Lung (tissue), 12 donors: ENCODE data around the gene CNKSR1. TPM values are rescaled to one million over a fixed set of nuclear protein-coding genes. Genes with fewer than 3 reads are reported as not detected.

Source experiments
- ATAC-seq: fragments of 200-7000 bp; cut with Tn5 transposase; one replicate; pipeline ENCODE4 v1.9.1; 2020; ENCODE audit warnings: moderate number of reproducible peaks; ENCODE audit not compliant: insufficient read depth, low FRiP score
- DNase-seq, 3 donors: peaks; one replicate each; pipeline ENCODE4 v3.0.0-alpha.2; 2013 to 2017
- H3K27ac ChIP-seq, 2 donors: one replicate each; pipeline ENCODE4 v1.5.1; 2013; ENCODE audit warnings: mild to moderate bottlenecking in 2 of 2, moderate library complexity in 2 of 2, control low read depth in 1 of 2, inconsistent platforms in 1 of 2, low read depth in 1 of 2, low read length in 1 of 2
- H3K27me3 ChIP-seq, 3 donors: one replicate each; pipeline ENCODE4 v1.5.1; 2013; ENCODE audit warnings: low read length in 2 of 3; ENCODE audit not compliant: control insufficient read depth in 3 of 3, insufficient read depth in 3 of 3
- H3K36me3 ChIP-seq, 4 donors: one replicate each; pipeline ENCODE4 v1.5.1; 2013; ENCODE audit warnings: low read length in 4 of 4, mild to moderate bottlenecking in 1 of 4, moderate library complexity in 1 of 4; ENCODE audit not compliant: control insufficient read depth in 4 of 4, insufficient read depth in 4 of 4
- H3K4me1 ChIP-seq, 5 donors: one replicate each; pipeline ENCODE4 v1.5.1; 2013; ENCODE audit warnings: low read length in 5 of 5, mild to moderate bottlenecking in 2 of 5, moderate library complexity in 1 of 5; ENCODE audit not compliant: control insufficient read depth in 5 of 5, insufficient read depth in 5 of 5
- H3K4me3 ChIP-seq: one replicate; pipeline ENCODE4 v1.5.1; 2013; ENCODE audit warnings: mild to moderate bottlenecking, control low read depth, moderate library complexity
- H3K9ac ChIP-seq, 2 donors: one replicate each; pipeline ENCODE4 v1.5.1; 2013; ENCODE audit warnings: low read length in 2 of 2, control low read depth in 1 of 2; ENCODE audit not compliant: insufficient read depth in 1 of 2
- H3K9me3 ChIP-seq, 4 donors: one replicate each; pipeline ENCODE4 v1.5.1; 2013; ENCODE audit warnings: low read length in 3 of 4, mild to moderate bottlenecking in 1 of 4, moderate library complexity in 1 of 4; ENCODE audit not compliant: control insufficient read depth in 4 of 4, insufficient read depth in 3 of 4
- CTCF ChIP-seq: IDR thresholded peaks from 2 replicates; pipeline ENCODE4 v1.5.1; 2012; ENCODE audit warnings: mild to moderate bottlenecking; ENCODE audit errors: control extremely low read depth, extremely low read depth
- WGBS, 2 donors: extraction: QIAGEN DNeasy Blood & Tissue Kit; methylation state at CpG; one replicate each; pipeline ENCODE4 v1.1.7; 2013; 5-methylcytosine and 5-hydroxymethylcytosine counted together
- polyA plus RNA-seq, 2 donors: library from polyadenylated mRNA; stranded (reverse); fragments of 200-250 nt; gene quantifications; one replicate each; pipeline ENCODE4 v1.2.1, GENCODE V29; 2013
- total RNA-seq, 2 donors: library from RNA; depleted of rRNA in 1 of 2; stranded (reverse); fragments of >200 nt in 1 of 2; gene quantifications; one replicate each; pipeline ENCODE4 v1.2.1, GENCODE V29; 2014 to 2021
- donor health status: control.
- donor health status: control.
- donor health status: Bipolar disorder and iron deficiency.
- donor health status: healthy.
- donor health status: DM: yes; HTN: yes; CAD: no.

The CNKSR1 gene
- total and polyA plus RNA-seq, 4 donors, result 10.8 to 34.7 (median 28.3) TPM

- Histone ChIP-seq H3K27me3 (no peaks in the 10 kb centered on the region), H3K4me3 (peak within 1 kb of the TSS; percentile 2), H3K9me3 (no peaks in the 10 kb centered on the region), H3K36me3 (no peaks in the 10 kb centered on the region), H3K27ac (peak within 1 kb of the TSS; percentile 57 to 86), H3K9ac (no peak within 1 kb of the TSS), H3K4me1 (peaks cover 0 to 48% (median 6%) of the 10 kb centered on the region in 5 donors)
- 54 to 56% methylated on average over 6 of the region's 6 CpGs for WGBS, 2 donors
- no peak for ATAC-seq
- DNase-seq, result peak in 2 of 3 donors; percentile 31 to 37
- no peak for TF ChIP-seq CTCF
Measured at GRCh38 chr1:26158908-26159742, 18.2 kb upstream of the CNKSR1 start, which contains the start of gene FAM110D. TSS of gene FAM110D (plus strand) at chr1:26159079. CDS start at chr1:26161292, 2,213 bp downstream.

DNA sequence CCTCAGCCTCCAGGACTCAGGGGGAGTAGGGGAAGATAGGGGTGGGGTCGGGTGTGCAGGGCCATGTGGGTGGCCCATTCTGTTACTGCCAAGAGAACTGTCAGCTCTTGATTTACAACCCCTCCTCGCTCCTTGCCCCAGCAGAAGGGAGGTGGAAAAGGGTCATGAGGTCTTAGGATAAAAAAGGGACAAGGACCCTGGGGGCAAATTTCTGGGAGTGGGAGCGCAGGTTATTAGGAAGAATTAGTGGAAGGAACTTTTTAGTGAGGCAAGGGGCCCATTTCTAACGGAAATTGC, 17.6 kb upstream of the CNKSR1 start:
- peak in 1 of 3 donors; percentile 10 for DNase-seq
- peak overlapping the region; percentile 57 to 86 for H3K27ac ChIP-seq
- H3K27me3 ChIP-seq, result no peaks in the 10 kb centered on the region
- no peaks in the 10 kb centered on the region for H3K36me3 ChIP-seq
- H3K9me3 ChIP-seq, result no peaks in the 10 kb centered on the region
- H3K4me3 ChIP-seq, result peak overlapping the region; percentile 2
- no peak overlapping the region for H3K9ac ChIP-seq
- no peak for TF ChIP-seq CTCF
- H3K4me1 ChIP-seq, result peaks cover 0 to 45% (median 5%) of the 10 kb centered on the region in 5 donors
- ATAC-seq, result no peak
- 70 to 76% methylated on average over 4 of the region's 4 CpGs for WGBS, 2 donors

- 45 to 60% methylated on average over 18 of the region's 18 CpGs for WGBS, 2 donors
- ATAC-seq, result no peak
- Histone ChIP-seq H3K36me3 (no peaks in the 10 kb centered on the region), H3K4me1 (peaks cover 0 to 43% (median 7%) of the 10 kb centered on the region in 5 donors), H3K9ac (no peak overlapping the region), H3K4me3 (peak overlapping the region; percentile 24), H3K27me3 (no peaks in the 10 kb centered on the region), H3K9me3 (no peaks in the 10 kb centered on the region), H3K27ac (peak overlapping the region; percentile 40 to 87)
- TF ChIP-seq CTCF, result no peak
- DNase-seq, result no peak
Measured at GRCh38 chr1:26160527-26161414, 16.5 kb upstream of the CNKSR1 start.
